T-helper 1 cell (primary cell): ENCODE measurements around the gene DDI1.
"Not testable (repeated sequence)": the region's sequence is repeated elsewhere in the genome, so short reads cannot be mapped to it uniquely, and the experiment has no call there.

Experiments used
- DNase-seq, 5 donors: peaks; one replicate each; pipeline ENCODE4 v3.0.0-alpha.2; 2012 to 2020

Gene DDI1

DNA sequence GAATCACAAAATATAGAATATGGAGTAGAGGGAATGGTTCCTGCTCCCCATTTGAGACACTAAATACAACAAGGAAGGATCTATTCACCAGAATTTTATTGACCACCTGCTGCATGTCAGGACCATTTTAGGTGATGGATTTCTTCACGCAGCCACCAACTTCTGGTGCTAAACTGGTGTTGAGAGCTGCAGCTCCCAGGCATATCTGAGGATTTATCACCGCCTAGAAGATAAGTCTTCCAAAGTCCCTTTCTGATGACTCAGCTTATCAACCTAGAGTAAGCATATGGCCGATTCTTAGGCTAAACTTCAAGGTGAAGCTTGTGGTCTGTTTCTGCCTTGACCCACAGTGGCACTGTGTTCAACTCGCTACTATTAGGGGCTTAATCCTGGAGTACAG, 6.7 kb downstream of the DDI1 start:
- DNase-seq: no peak

DNA sequence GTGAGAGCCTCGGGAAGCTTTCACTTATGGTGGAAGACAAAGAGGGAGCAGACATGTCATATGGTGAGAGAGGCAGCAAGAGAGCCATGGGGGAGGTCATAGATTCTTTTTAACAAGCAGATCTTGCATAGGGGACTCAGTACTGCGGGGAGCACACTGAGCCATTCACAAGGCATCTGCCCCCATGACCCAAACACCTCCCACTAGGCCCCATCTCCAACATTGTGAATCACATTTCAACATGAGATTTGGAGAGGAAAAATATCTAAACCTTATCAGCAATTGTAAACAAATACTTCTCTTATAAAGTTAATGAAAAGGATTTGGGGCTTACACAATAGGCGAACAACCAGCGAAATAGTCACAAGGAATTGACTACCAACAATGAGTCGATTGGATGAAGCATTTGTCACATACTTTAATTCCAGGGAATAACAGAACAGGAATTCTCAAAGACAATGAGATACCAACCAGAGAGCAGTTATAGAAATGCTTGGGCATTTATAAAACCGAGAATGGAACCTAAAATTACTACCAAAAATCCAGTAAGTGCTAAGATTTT, 7.3 kb downstream of the DDI1 start:
- no peak for DNase-seq

DNA sequence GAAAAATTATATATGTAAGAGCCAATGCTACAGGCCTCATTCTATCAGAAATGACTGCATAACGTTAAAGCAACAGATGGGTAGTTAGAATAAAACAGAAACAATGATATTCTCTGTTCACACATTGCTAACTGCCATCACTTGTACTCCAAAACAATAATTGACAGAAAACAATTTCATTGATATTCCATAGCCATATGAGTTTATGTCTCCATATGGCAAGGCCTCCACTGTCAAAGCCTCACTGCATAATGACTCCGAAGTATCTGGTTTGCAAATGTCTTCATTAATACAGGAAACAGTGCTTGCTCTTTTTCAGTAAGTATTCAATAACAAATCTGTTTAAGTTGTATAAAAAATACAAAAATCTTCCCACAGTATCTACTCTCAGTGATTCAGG, 9.9 kb downstream of the DDI1 start:
- DNase-seq: no peak

DNA sequence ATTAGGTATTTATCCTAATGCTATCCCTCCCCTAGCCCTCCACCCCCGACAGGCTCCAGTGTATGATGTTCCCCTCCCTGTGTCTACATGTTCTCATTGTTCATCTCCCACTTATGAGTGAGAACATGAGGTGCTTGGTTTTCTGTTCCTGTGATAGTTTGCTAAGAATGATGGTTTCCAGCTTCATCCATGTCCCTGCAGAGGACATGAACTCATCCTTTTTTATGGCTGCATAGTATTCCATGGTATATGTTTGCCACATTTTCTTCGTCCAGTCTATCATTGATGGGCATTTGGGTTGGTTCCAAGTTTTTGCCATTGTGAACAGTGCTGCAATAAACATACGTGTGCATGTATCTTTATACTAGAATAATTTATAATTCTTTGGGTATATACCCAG, 10.4 kb downstream of the DDI1 start:
- DNase-seq: not testable (repeated sequence)

DNA sequence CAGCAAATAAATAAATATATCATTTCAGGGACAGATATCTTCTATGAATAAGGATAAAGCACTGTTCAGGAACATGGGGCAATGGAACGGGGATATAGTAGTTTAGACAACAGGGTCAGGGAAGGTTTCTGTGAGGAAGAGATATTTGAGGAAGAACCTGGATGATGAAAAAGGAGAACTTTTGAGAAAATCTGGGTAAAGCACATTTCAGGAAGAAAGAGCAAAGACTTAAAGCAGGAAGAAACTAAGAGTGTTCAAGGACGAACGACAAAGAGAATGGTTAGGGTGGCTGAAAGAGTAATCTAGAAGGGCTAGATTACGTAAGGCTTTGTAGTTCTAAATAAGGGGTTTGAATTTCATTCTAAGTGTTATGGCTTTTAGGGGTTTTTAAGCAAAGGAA, 12.7 kb downstream of the DDI1 start:
- DNase-seq: no peak

DNA sequence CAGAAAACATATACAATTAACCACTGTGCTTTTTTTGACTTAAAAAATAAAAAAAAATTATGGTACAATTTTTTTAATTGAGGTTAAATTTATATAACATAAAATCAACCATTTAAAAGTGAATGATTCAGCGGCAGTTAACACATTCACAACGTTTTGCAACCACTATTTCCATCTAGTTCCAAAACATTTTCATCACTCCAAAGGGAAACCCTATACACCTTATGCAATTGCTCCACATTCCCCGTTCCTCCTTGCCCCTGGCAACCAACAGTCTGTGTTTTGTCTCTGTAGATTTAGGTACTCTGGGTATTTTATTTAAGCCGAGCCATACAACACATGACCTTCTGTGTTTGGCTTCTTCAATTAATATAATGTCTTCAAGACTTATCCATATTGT, 15.3 kb downstream of the DDI1 start:
- no peak for DNase-seq

DNA sequence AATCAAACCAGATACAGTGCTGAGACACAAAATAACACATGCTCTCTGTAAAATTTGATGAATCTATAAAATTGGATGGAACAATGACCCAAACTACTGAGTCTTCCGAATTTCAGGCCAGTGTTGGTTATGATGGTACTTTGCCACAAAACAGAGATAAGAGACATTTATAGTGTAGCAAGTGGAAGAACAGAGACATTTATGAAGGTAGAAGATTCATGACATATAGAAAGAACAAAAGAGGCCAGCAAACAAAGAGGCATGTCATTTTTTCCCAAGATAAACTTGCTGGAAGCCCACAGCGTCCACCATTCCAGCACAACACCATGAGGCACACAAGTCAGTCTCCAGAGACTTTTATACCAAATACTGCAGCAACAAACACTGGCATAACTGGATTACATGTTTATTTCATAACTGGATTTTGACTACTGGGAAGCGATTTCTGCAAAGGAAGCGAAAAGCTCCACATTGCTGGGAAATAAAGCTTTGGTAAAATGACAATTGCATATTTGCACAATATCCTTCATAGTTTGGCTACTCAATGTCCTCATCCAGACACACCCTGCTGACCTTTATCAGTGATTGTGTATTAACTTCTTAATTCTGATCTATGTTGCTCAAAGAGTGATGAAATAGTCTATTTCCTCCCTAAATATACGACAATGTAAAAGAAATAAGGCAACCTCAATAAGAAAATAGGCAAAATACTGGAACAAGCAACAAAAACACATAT, 17.5 kb downstream of the DDI1 start:
- no peak for DNase-seq

DNA sequence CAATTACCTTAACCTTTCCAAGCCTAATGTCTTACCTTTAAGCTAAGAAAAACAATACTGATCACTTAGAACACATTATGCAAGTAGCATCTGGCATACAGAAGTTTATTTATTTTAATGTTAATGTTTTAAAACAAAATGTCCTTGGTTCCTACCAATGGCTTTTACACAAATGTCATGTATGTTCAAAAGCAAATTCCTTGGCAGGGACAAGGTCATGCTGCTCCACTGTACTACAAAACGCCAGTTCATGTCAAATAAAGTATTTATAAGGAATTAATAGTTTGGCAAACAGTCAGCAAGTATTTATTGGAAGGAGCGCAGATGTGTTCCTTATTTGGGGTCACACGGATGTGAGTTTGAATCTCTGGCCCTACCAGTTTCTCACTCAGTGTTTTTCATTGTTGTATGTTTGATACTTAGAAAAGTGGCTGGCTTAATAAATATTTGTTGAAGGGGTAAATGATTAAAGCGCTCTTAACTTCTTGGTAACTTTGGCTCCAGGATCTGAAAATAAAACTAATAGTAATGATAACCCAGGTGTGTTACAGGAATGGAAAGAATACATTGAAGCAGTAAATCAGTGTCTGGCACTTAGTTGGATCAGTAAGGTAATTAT, 18.6 kb downstream of the DDI1 start:
- DNase-seq: no peak

DNA sequence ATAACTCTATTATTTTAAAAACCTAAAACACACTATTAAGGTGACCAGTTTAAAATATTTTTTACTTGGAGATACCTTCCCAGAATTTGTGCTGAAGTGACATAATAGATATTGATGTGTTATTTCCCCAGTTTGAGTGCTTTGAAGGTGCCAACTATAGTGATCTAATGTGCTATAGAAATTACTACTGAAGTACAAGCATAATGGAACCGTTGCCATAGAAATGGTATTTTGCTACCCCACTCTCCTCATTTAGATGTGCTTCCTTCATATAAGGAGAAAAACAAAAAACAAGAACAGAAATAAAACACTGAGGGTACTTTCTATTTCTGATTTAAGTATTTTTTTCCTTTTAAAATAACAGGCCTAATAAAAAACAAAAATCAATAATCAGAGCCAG, 19.2 kb downstream of the DDI1 start:
- no peak for DNase-seq

DNA sequence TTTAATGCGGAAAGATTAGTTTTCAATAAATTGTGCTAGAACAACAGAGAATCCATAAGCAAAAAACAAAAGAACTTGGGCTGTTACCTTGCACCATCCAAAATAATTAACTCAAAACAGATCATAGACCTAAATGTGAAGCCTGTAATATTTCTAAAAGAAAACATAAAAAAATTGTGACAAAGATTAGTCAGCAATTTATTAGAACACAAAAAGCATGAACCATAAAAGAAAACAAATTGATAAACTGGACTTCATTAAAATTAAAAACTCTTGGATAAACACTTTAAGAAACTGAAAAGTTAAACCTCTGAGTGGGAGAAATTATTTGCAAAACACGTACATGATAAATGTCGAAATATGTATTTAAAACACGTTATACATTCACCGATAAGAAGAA, 21.5 kb downstream of the DDI1 start:
- DNase-seq: no peak

DNA sequence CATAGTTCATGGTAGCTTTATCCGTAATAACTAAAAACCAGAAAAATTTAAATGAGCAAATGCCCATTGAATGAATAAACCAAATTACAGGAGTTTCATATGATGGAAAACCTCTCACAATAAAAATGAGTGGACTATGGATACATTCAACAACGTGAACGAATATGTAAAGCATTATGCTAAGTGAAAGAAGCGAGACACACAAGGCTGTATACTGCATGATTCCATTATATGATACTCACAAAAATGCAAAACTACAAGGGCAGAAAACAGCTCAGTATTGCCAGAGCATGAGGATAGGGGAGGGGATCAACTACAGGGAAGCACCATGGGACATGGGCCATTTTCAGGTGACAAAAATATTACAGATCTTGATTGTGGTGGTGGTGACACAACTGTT, 22.2 kb downstream of the DDI1 start:
- DNase-seq: no peak

DNA sequence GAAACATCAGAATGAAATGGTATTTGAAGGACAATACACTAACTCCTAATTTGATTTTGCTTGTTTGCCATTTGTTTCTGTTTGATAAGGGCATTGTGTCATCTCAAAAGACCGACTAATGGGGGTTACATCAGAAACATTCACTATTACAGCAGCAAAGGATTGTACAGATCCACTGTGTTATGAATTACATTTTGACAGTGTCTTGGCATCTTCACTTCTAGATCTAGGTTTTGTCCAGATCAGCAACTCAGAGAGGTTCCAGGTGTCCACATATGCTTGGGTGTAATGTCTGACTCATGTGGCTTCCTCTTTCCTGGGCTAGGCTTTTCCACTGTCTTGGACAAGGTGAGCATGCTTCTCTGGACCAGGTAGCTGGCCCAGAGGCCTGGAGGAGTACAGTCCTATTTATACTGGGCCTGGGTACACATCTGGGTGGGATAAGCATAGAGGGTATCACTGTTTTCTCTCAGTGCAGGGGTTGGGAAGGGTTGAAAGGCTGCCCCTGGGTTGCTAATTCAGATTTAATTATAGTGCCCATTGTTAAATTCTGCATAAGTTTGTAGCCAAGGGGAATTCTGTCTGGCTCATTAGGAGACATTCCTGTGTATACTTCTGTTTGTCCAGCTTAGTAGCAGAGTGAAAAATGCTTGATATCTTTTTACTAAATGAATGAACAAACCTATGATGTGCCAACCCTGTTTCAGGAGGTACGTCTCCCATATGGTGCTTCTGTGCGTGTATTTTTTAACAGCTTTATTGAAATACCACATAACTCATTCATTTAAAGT, 23.8 kb downstream of the DDI1 start:
- no peak for DNase-seq

DNA sequence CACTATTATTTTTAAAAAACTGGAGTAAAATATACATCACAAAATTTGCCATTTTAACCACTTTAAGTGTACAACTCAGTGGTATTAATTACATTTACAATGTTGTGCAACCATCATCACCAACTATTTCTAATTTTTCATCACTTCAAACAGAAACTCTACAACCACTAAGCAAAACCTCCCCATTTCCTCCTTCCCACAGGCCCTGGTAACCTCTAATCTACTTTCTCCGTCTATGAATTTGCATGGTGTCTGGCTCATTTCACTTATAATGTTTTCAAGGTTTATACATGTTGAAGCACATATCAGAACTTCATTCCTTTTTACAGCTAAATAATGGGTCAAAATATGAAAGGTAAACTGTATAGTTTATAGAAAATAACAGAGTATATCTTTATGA, 24.4 kb downstream of the DDI1 start:
- DNase-seq: no peak

DNA sequence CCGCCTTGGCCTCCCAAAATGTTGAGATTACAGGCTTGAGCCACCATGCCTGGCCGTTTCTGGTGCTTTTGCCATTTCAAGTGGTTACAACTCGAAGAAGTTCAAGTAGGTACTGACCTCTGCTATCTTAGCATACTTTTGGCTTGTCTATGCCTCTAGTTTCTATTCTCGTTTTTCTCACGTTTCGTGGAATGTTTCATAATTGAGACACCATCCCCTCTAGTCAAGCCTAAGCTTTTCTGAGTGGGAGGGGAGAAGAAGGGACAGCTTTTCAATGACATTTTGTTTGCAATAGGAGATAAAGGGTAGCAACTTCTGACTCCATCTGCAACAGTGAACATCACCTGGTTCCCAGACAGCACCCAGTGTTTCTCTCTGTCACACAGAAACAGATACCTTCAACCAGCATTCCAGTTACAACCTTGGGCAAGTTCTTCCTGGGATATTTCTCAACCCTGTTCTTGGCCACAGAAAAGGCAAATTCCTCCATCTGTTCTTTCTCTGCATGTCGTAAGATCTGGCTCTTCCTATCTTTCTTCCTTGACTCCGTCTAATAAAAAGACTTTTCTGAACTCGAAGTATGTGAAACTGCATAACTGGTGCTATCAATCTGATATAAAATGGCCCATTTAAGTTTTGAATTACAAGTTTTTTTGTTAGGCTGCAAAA, 25.5 kb downstream of the DDI1 start:
- DNase-seq: no peak

DNA sequence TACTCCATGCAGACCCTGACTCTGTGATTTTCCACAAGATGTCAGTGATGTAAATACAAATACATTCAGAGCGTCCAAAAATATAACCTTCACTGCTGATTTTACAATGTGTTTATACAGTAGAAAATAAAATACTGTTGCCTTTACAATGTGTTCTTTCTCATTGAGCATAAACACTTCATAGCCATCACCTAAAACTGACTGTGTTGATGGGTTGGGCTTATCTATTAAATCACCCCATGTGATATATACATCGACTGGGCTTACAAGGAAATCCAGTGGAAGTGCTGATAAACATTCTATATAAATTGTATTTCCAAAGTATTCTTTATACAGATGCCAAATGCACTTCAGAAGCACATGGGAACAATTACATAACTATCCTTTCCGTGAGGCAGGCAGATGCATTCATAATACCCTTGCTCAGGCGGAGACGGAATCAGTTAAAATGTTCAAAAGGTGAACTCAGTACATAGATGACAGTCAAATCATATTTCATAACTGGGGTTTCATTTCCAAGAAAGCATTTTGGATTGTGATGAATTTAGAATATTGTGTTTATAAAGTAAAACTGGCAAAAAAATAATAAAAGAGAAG, 27.7 kb downstream of the DDI1 start:
- DNase-seq: no peak

DNA sequence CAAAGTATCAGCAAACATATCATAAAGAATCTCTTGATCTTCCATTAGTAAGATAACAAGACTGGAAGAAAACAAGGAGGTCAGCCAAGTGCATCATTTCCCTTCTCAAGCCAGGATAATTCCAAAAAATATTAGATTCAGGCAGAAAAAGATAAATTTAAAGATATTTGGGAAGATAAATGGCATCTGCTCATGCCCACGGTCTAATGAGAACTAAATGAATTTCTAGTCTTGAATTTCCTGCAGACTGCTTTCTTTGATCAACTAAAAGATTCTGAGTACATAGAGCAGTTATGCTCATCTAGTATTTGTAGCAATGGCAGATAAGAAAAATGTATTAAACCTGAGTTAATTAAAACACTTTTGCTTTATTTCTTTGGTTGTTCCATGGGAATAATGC, 31.1 kb downstream of the DDI1 start:
- no peak for DNase-seq

DNA sequence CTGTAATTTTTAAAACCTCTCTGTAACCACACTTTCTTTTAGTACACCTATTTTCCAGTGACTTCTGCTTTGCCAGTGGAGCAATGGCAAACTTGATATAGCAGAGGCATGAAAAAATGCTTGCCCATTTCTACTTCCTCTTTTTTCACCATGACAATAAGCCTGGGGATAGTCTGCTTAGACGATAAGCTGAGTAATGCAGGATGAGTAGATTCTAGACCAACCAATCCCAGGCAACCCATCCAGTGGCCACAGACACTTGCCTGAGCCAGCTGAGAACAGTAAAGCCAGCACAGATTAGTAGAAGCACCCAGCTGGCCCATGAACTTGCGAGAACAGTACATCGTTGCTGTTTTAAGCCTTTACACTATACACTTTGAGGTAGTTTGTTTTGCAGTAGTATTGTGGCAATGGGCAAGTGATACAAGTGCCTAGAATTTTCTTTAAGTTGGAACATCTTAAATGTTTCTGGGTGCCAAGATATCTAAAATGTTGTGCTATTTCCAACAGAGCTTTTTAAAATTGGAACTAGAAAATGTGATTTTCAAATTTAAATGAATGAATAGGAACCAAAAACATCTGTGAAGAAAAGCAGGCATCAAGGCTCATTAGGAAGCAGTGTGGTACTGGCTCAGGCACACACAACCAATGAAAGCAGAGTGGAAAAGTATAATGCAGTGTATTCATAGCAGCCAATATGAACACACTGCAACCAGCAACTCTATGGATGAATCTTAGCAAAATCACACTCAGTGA, 37.7 kb downstream of the DDI1 start:
- no peak for DNase-seq

DNA sequence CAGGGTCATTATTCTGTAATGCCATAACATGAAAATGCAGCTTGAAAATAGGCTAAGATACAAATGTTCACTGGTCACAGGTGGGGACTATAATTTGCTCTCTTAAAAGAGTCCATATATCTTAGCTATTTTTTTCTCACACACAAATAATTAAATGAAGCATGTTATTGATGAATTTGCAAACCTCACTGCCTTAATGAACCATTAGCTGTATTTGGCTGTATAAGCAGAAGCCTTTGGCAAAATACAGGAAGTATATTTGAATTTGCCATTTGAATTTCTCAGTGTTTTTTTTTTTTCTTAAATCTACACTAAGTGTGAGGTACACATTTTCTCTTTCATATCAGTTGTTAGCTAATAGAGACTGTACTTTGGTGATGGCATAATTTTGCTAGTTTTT, 38.7 kb downstream of the DDI1 start:
- DNase-seq: no peak

DNA sequence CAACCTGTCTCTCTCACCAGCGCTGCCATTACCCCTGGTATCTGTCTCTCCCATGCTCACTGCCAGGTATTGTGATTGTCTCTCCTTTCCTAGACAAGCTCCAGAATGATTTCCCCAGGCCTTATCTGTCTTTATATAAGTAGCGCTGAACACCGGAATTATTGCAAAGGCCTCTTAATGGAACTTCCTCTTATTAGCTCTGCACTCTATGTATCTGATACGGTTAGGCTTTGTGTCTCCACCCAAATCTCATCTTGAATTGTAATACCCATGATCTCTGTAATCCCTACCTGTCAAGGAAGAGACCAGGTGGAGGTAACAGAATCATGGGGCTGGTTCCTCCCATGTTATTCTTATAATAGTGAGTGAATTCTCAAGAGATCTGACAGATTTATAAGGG, 39.3 kb downstream of the DDI1 start:
- no peak for DNase-seq

DNA sequence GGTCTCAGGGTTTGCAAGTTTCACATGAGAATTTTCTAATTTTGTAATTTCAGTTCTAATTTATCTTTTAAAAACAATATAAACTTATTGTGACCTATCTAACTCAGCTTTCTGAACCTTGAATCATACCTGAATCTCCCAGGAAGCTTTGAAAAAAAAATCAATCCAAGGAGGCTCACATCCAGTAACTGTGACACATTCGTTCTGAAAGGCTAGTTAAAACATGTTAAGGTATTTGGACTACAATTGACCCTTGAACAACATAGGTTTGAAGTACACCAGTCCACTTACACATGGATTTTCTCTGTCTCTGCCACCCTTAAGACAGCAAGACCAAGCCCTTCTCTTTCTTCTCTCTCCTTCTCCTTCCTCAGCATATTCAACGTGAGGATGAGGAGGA, 40.0 kb downstream of the DDI1 start:
- DNase-seq: no peak

DNA sequence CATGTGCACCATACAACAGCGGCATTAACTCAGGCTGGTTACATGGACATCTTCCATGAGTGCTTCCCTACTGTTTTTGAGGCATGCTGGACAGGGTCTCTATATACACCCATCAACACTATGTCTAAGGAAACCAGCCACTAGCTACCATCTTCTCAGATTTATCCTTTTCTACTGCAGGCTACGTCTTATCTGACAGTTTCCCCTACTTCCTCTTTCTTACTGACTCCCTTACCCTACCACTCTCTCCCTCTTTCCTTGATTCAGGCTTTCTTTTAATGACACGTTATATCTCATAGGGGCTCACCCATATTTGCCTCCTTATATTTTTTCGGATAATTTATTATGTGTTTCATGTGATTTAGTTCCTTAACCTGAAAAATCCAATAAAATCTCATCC, 41.8 kb downstream of the DDI1 start:
- no peak for DNase-seq

DNA sequence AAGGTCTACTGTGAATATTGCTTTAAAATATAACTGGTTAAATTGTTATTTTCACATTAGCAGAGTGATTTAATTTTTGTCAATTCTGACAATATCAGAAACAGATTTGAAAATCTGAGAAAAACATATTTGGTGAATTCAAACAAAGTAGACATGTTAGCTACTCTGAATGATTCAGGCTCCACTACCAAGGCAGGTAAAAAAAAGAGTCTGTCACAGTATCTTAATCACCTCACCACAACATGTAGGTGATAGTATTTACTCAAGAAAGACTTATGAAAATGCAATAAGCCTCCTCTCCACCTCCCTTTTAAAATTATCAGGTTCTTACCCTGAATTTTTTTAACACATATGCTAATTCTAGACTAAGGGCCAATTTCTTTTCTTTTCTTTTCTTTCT, 42.6 kb downstream of the DDI1 start:
- no peak for DNase-seq
